Activated CD8-positive, alpha-beta T cell treated with anti-CD3 and anti-CD28 coated beads, Interleukin-2, amount 10 ng/mL, durations not matched to agents 7 days and 5 days (primary cell): ENCODE results near the gene TRPM3. TPM values are rescaled to one million over a fixed set of nuclear protein-coding genes. Genes with fewer than 3 reads are reported as not detected.

ENCODE experiments used
- ATAC-seq: fragments of 150-1000 bp; cut with Tn5 transposase; one replicate; pipeline ENCODE4 v1.10.0; 2021; ENCODE audit warnings: moderate library complexity
- CTCF ChIA-PET: fragments of 350-600 bp; sonication (Branson Sonifier 250); formaldehyde crosslinking; loops from one replicate; lab custom pipeline; 2021; ENCODE audit warnings: antibody characterized with exemption; lab: Charles Lee
- POLR2A ChIA-PET: fragments of 350-600 bp; sonication (Branson Sonifier 250); formaldehyde crosslinking; loops from one replicate; lab custom pipeline; 2021; ENCODE audit warnings: antibody characterized with exemption; lab: Charles Lee
- DNase-seq: peaks from one replicate; pipeline ENCODE4 v3.0.0-alpha.2; 2020
- H3K27ac Mint-ChIP-seq: one replicate; pipeline ENCODE4 v1.8.0; 2021; ENCODE audit warnings: mild to moderate bottlenecking, mixed read lengths
- H3K27me3 Mint-ChIP-seq: one replicate; pipeline ENCODE4 v1.8.0; 2021; ENCODE audit warnings: low read depth, mixed read lengths
- H3K36me3 Mint-ChIP-seq: one replicate; pipeline ENCODE4 v1.8.0; 2021; ENCODE audit warnings: low read depth, mixed read lengths
- H3K4me1 Mint-ChIP-seq: one replicate; pipeline ENCODE4 v1.8.0; 2021; ENCODE audit warnings: low read depth, mixed read lengths
- H3K4me3 Mint-ChIP-seq: one replicate; pipeline ENCODE4 v1.8.0; 2021; ENCODE audit warnings: mild to moderate bottlenecking, mixed read lengths
- H3K9me3 Mint-ChIP-seq: one replicate; pipeline ENCODE4 v1.8.0; 2022; ENCODE audit warnings: mixed read lengths; ENCODE audit not compliant: insufficient read depth
- total RNA-seq, 2 experiments: library from RNA; stranded (reverse); gene quantifications; one replicate each; pipeline ENCODE4 v1.2.3, GENCODE V29; 2021

The TRPM3 gene
- total RNA-seq, 2 experiments from 2014 or later: not detected

GRCh38 chr9:71122421-71122820 lies 1.0 kb upstream of the TRPM3 start:
- Mint-ChIP-seq H3K27ac (no peak overlapping the region), H3K27me3 (no peaks in the 10 kb centered on the region), H3K4me3 (no peak overlapping the region), H3K36me3 (no peaks in the 10 kb centered on the region), H3K9me3 (no peaks in the 10 kb centered on the region), H3K4me1 (no peaks in the 10 kb centered on the region)
- CTCF ChIA-PET: interaction anchor here (1.0 kb wide), 1 partner anchor 27 kb away, joined by 3 read pairs; no protein-coding TSS in a partner anchor
- POLR2A ChIA-PET: no interaction called here
- ATAC-seq: no peak
- DNase-seq: no peak

- H3K27ac Mint-ChIP-seq: no peak overlapping the region
- no peaks in the 10 kb centered on the region for H3K27me3 Mint-ChIP-seq
- no peaks in the 10 kb centered on the region for H3K36me3 Mint-ChIP-seq
- no peak overlapping the region for H3K4me3 Mint-ChIP-seq
- CTCF ChIA-PET: no interaction called here
- no peak for DNase-seq
- POLR2A ChIA-PET: no interaction called here
- H3K9me3 Mint-ChIP-seq: no peaks in the 10 kb centered on the region
- H3K4me1 Mint-ChIP-seq: no peaks in the 10 kb centered on the region
- no peak for ATAC-seq
Observed at GRCh38 chr9:71122022-71122275, 528 bp upstream of the TRPM3 start.

GRCh38 chr9:71120501-71121247 lies 747 bp downstream of the TRPM3 start:
- H3K4me3 Mint-ChIP-seq: no peak overlapping the region
- no peaks in the 10 kb centered on the region for H3K36me3 Mint-ChIP-seq
- no peak for ATAC-seq
- CTCF ChIA-PET: no interaction called here
- H3K27me3 Mint-ChIP-seq: no peaks in the 10 kb centered on the region
- DNase-seq: no peak
- no peaks in the 10 kb centered on the region for H3K4me1 Mint-ChIP-seq
- no peak overlapping the region for H3K27ac Mint-ChIP-seq
- no peaks in the 10 kb centered on the region for H3K9me3 Mint-ChIP-seq
- POLR2A ChIA-PET: interaction anchor here (0.7 kb wide), 1 partner anchor 492 kb away, joined by 3 read pairs; no protein-coding TSS in a partner anchor

- no peak for DNase-seq
- no peaks in the 10 kb centered on the region for H3K4me1 Mint-ChIP-seq
- CTCF ChIA-PET: no interaction called here
- H3K9me3 Mint-ChIP-seq: no peaks in the 10 kb centered on the region
- H3K4me3 Mint-ChIP-seq: no peak overlapping the region
- H3K36me3 Mint-ChIP-seq: no peaks in the 10 kb centered on the region
- no peaks in the 10 kb centered on the region for H3K27me3 Mint-ChIP-seq
- POLR2A ChIA-PET: no interaction called here
- ATAC-seq: no peak
- no peak overlapping the region for H3K27ac Mint-ChIP-seq
Observed at GRCh38 chr9:71119746-71120145, 1.7 kb downstream of the TRPM3 start.

GRCh38 chr9:71118324-71118723 lies 3.1 kb downstream of the TRPM3 start:
- POLR2A ChIA-PET: no interaction called here
- Mint-ChIP-seq H3K4me3 (no peak overlapping the region), H3K9me3 (no peaks in the 10 kb centered on the region), H3K27ac (no peak overlapping the region), H3K36me3 (no peaks in the 10 kb centered on the region), H3K4me1 (no peaks in the 10 kb centered on the region), H3K27me3 (no peaks in the 10 kb centered on the region)
- CTCF ChIA-PET: no interaction called here
- DNase-seq (no peak), ATAC-seq (no peak)

- no peak overlapping the region for H3K4me3 Mint-ChIP-seq
- no peaks in the 10 kb centered on the region for H3K4me1 Mint-ChIP-seq
- DNase-seq (no peak), ATAC-seq (no peak)
- H3K27ac Mint-ChIP-seq: no peak overlapping the region
- ChIA-PET POLR2A (no interaction called here), CTCF (no interaction called here)
- H3K9me3 Mint-ChIP-seq: no peaks in the 10 kb centered on the region
- no peaks in the 10 kb centered on the region for H3K36me3 Mint-ChIP-seq
- no peaks in the 10 kb centered on the region for H3K27me3 Mint-ChIP-seq
Observed at GRCh38 chr9:71115448-71115975, 5.9 kb downstream of the TRPM3 start.

GRCh38 chr9:71112866-71113265 lies 8.6 kb downstream of the TRPM3 start:
- no peaks in the 10 kb centered on the region for H3K9me3 Mint-ChIP-seq
- no peaks in the 10 kb centered on the region for H3K36me3 Mint-ChIP-seq
- H3K4me3 Mint-ChIP-seq: no peak overlapping the region
- ATAC-seq (no peak), DNase-seq (no peak)
- no peaks in the 10 kb centered on the region for H3K4me1 Mint-ChIP-seq
- H3K27ac Mint-ChIP-seq: no peak overlapping the region
- CTCF ChIA-PET: no interaction called here
- H3K27me3 Mint-ChIP-seq: no peaks in the 10 kb centered on the region
- POLR2A ChIA-PET: no interaction called here

- ATAC-seq (no peak), DNase-seq (no peak)
- Mint-ChIP-seq H3K9me3 (no peaks in the 10 kb centered on the region), H3K27ac (no peak overlapping the region), H3K4me1 (no peaks in the 10 kb centered on the region), H3K4me3 (no peak overlapping the region), H3K27me3 (no peaks in the 10 kb centered on the region), H3K36me3 (no peaks in the 10 kb centered on the region)
- CTCF ChIA-PET: no interaction called here
- POLR2A ChIA-PET: no interaction called here
Observed at GRCh38 chr9:71108937-71109336, 12.5 kb downstream of the TRPM3 start.

GRCh38 chr9:71106992-71107391 lies 14.4 kb downstream of the TRPM3 start:
- no peak overlapping the region for H3K4me3 Mint-ChIP-seq
- no peak for DNase-seq
- no peak overlapping the region for H3K27ac Mint-ChIP-seq
- POLR2A ChIA-PET: no interaction called here
- CTCF ChIA-PET: no interaction called here
- H3K36me3 Mint-ChIP-seq: no peaks in the 10 kb centered on the region
- no peaks in the 10 kb centered on the region for H3K27me3 Mint-ChIP-seq
- no peaks in the 10 kb centered on the region for H3K4me1 Mint-ChIP-seq
- no peak for ATAC-seq
- no peaks in the 10 kb centered on the region for H3K9me3 Mint-ChIP-seq

GRCh38 chr9:71105192-71105591 lies 16.2 kb downstream of the TRPM3 start:
- ChIA-PET CTCF (no interaction called here), POLR2A (no interaction called here)
- no peak overlapping the region for H3K4me3 Mint-ChIP-seq
- H3K9me3 Mint-ChIP-seq: no peaks in the 10 kb centered on the region
- ATAC-seq: no peak
- DNase-seq: no peak
- H3K36me3 Mint-ChIP-seq: no peaks in the 10 kb centered on the region
- H3K27ac Mint-ChIP-seq: no peak overlapping the region
- no peaks in the 10 kb centered on the region for H3K4me1 Mint-ChIP-seq
- H3K27me3 Mint-ChIP-seq: no peaks in the 10 kb centered on the region

- H3K4me1 Mint-ChIP-seq: no peaks in the 10 kb centered on the region
- POLR2A ChIA-PET: no interaction called here
- DNase-seq: no peak
- CTCF ChIA-PET: no interaction called here
- no peaks in the 10 kb centered on the region for H3K27me3 Mint-ChIP-seq
- no peaks in the 10 kb centered on the region for H3K9me3 Mint-ChIP-seq
- H3K4me3 Mint-ChIP-seq: no peak overlapping the region
- no peak for ATAC-seq
- no peaks in the 10 kb centered on the region for H3K36me3 Mint-ChIP-seq
- no peak overlapping the region for H3K27ac Mint-ChIP-seq
Observed at GRCh38 chr9:71098801-71099200, 22.6 kb downstream of the TRPM3 start.

GRCh38 chr9:71097671-71098070 lies 23.8 kb downstream of the TRPM3 start:
- no peak for ATAC-seq
- no peak overlapping the region for H3K27ac Mint-ChIP-seq
- H3K4me1 Mint-ChIP-seq: no peaks in the 10 kb centered on the region
- H3K4me3 Mint-ChIP-seq: no peak overlapping the region
- H3K36me3 Mint-ChIP-seq: no peaks in the 10 kb centered on the region
- DNase-seq: no peak
- no peaks in the 10 kb centered on the region for H3K27me3 Mint-ChIP-seq
- POLR2A ChIA-PET: no interaction called here
- H3K9me3 Mint-ChIP-seq: no peaks in the 10 kb centered on the region
- CTCF ChIA-PET: no interaction called here
